ENCODE measurements around the gene CNTROB.
A peak's percentile ranks its signal among the peaks of the same experiment; 100 is the strongest.

Gene CNTROB, protein sequence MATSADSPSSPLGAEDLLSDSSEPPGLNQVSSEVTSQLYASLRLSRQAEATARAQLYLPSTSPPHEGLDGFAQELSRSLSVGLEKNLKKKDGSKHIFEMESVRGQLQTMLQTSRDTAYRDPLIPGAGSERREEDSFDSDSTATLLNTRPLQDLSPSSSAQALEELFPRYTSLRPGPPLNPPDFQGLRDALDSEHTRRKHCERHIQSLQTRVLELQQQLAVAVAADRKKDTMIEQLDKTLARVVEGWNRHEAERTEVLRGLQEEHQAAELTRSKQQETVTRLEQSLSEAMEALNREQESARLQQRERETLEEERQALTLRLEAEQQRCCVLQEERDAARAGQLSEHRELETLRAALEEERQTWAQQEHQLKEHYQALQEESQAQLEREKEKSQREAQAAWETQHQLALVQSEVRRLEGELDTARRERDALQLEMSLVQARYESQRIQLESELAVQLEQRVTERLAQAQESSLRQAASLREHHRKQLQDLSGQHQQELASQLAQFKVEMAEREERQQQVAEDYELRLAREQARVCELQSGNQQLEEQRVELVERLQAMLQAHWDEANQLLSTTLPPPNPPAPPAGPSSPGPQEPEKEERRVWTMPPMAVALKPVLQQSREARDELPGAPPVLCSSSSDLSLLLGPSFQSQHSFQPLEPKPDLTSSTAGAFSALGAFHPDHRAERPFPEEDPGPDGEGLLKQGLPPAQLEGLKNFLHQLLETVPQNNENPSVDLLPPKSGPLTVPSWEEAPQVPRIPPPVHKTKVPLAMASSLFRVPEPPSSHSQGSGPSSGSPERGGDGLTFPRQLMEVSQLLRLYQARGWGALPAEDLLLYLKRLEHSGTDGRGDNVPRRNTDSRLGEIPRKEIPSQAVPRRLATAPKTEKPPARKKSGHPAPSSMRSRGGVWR

DNA sequence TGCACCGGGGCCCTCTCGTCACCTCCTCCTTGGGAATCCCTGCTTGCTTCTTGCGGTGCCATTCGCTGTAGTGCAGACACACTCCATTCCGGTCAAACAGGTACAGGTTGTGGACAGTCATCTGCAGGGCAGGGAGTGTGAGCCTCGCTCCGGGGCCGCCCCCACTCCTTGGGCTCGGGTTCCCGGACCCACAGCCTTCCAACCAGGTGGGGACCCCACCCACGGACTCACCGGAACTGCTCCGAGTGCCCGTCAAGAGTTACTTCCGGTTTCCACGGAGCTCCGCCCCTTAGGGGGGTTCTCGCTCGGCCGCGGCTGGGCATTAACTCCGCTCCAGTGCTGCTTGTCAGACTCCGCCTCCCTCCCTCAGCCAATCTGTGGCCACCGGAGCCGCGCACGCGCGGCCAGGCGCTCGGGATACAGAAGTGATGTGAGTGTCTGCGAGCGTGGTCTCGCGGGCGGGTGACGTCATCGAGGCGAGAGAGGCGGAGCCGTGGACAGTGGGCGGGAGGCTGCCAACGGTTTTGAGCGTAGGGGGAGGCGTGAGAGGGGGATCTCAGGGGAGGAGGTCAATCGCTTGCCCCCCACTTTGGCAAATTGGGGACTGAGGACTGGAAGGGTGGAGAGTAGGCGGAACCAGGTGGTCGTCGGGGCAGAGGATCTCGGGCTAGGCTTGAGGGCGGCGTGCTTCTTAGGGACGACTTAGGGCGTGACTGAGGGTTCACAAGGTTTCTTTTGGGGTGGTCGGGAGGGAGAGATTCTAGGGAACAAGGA lies at the start of gene CNTROB, which contains the start of gene TRAPPC1:
TSS of gene CNTROB (plus strand) at position 498 of the 774 bp plus-strand sequence. CDS start 874 bp downstream, outside the sequence.
TSS of gene TRAPPC1 (minus strand) at position 238 of the 774 bp plus-strand sequence. CDS start at position 121, 117 bp downstream.
- DNase-seq (ENCODE audit: low read depth, low spot score) = peak; percentile 97

DNA sequence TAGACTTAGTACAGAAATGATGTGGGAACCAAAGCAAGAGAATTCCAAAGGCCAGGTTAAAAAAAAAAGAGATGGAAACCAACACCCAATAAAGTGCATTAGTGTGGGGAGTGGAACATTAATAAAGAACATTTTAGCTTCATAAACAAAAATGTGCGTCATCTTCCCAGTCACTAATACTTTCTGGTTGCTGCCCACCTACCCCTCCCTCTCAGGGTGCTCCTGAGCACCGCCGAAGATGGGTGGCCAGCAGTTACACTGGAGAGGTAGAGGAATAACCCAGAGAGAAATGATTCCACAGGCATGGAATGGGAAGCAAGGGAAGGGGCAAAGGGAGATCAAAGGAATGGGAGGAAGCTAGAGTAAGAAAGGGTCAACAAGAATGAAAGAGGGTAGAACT lies 49.4 kb upstream of the CNTROB start:
- no peak for DNase-seq (ENCODE audit: low read depth, low spot score)

DNA sequence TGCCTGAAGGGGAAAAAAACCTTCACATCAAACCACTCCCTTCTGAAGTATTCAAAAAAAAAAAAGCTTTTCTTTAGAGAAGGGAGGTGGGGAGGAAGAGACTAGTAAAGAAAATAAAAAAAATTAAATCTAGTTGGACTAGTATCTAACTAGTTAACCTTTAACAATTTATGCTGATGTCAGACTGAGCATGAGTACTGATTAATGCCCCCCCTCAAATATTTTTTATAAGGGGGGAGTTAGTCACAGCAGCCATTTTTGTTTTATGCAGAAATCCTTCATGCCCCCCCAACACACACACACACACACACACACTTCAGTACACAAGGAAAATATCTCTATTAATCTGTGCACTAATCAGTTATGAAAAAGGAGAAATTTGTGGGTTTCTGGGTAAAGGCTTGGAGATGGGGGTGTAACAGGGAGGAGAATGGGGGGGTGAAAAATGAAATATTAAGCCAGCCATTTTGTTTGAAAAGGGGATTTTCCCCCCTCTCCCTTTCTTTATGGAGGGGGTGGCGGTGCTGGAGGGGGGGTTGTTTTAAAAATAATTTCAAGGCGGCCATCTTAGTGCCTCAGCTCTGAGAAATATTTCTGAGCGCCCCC lies 48.1 kb upstream of the CNTROB start:
- no peak for DNase-seq (ENCODE audit: low read depth, low spot score)

DNA sequence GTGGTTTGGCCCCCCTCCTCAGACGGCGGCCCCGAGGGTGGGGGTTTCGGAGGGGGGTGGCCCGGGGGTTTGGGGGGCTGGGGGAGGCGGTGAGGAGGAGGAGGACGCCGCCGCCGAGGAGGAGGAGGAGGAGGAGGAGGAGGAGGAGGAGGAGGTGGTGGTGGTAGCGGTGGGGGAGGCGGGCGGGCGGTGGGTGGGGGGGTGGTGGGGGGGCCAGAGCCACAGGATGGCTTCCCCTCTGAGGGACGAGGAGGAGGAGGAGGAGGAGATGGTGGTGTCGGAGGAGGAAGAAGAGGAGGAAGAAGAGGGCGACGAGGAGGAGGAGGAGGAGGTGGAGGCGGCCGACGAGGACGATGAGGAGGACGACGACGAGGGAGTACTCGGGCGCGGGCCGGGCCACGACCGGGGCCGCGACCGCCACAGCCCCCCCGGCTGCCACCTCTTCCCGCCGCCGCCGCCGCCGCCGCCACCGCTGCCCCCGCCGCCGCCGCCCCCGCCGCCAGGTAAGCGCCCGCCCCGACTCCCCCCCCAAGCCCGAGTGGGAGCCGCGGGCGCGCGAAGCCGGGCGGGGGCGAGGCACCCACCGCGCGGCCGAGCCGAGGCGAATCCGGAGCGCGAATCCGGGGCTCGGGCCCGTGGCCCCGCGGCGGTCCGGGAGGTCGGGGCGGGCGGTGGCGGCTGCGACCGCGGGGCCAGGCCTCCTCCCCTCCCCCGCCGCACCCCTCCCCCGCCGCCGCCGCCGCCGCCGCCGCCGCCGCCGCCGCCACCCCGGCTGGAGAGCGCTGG lies 47.2 kb upstream of the CNTROB start:
- DNase-seq (ENCODE audit: low read depth, low spot score) = no peak

DNA sequence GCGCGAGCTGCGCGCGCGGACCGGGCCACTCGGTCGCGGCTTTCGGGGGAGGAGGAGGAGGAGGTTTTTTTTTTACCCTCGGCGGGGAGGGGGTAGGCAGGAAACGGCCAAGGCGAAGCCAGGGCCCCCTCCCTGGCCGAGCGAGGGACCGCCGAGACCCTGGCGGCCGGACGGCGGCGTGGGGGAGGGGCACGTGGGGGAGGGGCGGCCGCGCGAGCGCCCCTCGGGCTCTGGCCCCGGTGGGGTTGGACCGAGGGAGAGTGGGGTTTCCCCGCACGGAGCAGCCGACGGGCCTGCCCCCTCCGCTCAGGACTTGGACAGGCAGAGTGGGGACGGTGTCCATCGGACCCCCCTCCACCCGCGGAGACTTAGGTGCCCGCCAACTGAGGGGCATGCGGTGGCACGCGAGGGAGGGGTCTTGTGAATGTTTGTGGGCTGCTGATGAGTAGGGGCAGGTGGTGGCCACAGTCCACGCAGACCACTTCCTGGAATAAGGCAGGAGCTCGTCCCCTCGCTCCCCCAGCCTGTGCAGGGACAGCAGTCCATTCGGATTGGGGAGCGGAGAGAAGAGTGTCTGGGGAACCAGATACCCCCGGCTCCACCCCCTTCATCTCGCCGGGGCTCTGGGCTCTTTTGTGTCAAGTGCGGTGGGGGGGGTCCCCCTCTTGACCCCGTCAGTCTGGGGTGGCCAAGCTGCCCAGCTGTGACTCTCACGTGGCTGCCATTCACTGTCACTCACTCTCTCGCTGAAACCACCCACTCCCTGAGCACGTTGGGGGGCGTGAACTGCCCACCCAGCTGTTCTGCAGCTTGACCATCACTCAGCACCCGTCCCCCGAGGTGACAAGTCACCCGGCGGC lies 46.4 kb upstream of the CNTROB start:
- no peak for DNase-seq (ENCODE audit: low read depth, low spot score)

DNA sequence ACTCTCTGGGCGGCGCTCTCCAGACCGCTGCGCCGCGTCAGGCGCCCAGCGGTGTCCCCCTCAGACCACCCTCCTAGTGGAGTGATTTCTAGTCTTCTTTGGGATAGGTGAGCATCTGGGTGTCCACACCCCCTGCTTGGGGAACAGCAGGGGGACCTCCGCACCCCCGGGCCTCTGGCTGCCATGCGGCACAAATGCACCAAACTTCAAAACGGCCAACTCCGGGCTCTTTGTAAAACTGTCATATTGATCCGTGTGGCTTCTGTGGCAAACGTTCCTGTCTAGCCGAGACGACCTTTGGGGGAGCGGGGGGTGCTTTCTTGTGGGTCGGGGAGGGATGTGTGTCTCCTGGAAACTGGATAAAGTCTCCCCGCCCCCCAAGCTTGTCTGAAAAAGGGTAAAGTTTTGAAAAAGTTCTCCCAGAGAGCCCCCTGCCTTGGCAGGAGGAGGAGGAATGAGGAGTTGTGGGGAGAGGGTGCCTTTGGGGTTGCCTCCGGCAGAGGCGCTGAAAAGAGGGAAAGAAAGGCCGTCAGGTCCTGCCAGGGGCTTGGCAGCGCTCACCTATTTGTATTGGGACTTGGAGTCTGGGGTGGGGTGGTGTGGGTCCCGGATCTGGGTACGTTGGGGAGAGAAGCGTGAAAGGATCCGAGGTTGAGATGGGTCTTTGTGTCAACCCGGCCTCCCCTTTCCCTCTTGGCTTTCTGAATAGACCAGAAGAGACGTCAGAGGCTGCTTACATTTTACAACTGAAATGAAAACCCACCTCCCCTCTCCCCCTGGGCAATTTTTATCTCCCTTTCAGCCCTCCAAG lies 45.6 kb upstream of the CNTROB start:
- no peak for DNase-seq (ENCODE audit: low read depth, low spot score)

DNA sequence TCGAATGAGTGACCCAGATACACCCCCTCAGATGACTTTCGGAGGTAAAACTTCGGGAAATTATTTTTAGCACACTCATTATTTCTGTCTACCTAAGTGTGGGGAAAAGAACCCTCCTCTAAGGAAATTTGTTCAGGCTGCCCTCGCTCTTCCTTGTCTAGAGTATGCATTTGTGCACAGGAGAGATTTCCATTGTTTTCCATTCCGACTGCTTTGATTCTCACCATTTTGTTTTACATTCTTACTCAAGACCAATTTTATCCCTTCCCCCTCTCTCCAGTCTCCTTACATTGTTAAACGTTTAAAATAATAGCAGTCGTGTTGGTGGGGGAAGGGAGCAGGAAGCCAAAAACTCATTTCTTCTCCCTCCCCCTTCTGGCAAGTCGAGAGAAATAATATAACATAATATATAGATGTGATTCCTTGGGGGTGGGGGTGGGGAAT lies 44.9 kb upstream of the CNTROB start:
- no peak for DNase-seq (ENCODE audit: low read depth, low spot score)

DNA sequence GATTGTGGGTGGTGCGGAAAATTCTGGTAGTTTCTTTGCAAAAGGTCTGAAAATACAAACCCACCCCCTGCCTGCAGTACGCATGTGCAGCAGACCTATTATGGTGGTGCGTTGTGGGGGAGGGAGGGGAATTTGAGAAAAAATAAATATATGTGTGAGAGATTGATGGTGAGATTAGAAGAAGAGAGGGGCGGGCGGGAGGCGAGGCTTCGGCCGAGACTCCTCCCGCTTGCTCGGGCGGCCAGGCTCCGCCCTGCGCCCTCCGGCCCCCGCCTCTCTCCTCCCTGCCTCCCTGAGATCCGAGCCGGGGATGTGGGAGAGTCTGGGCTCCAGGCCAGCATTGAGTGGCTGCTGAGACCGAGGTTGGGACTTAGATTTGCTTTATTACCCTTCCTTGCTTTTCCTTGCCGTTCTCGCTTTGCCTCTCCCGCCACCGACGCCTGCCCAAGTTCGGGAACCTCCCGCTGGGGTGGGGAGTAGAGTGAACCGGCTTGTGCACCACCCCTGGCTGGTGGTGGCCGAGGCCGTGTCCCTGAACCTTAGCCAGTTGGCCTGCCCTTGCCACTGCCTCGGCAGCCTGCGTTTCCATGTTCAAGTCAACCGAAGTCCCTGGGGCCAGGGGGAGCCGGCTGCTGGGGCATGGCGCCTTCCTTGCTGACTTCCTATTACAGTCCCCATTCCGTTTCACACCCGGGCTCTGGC lies 44.4 kb upstream of the CNTROB start:
- peak; percentile 67 for DNase-seq (ENCODE audit: low read depth, low spot score)

DNA sequence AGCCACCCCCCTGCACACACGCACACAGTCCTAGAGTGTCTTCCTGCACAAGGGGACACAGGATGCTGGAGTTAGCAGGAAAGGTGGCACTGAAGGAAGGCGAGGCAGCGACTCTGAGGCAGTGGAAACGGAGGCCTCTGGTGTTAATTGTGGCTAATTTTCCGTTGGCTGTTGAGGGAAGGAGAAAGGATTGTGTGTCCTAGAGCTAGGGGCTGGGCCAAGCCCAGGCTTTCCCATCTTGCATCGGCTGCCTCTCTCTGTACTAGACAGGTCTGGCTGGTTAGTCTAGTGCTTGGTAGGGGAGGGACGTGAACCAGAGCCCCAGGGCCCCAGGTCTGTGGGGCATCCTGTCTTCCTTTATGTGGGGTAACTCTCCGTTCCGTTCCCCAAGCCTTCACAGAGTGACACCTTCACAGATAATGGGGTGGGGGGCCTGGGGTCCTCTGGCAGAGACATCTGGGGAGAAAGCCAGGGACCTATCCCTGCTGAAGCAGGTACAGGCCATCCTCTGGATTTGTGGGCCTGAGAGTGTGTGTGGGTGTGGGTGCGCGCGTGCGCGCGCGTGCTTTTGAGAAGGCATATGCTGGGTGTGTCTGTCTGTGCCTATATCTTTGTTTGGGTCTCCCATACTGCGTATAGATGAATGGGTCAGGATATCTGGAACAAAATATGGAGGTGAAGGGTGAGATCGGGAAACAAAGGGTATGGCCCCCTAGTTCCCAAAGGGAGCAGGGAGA lies 43.7 kb upstream of the CNTROB start, which contains the start of gene CHD3:
TSS of gene CHD3 (plus strand) at position 606 of the 737 bp plus-strand sequence. CDS start 212 bp downstream, outside the sequence.
- no peak for DNase-seq (ENCODE audit: low read depth, low spot score)

DNA sequence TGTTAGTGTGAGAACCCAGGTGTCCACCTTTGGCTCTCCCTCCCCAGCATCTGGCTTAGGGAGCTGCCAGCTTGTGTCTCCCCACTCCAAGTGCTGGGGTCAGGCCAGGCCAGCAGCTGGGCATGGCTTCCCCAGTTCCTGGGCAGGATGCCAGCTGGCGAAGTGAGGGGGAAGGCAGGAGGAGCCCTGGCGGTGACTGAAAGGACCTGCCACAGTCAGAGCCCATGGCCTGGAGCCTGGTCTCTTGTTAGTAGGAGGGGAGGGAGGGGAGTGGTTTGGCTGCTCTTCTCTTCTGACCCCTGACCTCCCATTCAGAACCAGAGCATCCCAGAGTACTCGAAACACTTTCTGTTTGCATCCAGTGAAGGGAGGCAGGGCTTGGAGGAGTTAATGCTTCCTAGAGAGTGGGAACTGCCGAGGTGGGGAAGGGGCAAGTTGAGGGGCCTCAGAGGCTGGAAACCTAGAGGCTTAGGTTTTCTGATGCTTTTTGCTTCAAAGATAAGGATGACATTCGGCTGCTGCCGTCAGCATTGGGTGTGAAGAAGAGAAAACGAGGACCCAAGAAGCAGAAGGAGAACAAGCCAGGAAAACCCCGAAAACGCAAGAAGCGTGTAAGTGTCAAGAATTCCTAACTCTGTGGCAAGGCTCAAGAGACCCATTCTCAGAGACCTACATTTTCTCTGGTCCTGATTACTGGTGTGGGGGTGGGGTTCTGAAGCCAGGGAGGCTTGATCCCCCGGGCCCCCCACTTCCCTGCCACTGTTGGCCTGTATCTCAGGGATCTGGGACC lies 42.6 kb upstream of the CNTROB start:
- DNase-seq (ENCODE audit: low read depth, low spot score) = no peak

DNA sequence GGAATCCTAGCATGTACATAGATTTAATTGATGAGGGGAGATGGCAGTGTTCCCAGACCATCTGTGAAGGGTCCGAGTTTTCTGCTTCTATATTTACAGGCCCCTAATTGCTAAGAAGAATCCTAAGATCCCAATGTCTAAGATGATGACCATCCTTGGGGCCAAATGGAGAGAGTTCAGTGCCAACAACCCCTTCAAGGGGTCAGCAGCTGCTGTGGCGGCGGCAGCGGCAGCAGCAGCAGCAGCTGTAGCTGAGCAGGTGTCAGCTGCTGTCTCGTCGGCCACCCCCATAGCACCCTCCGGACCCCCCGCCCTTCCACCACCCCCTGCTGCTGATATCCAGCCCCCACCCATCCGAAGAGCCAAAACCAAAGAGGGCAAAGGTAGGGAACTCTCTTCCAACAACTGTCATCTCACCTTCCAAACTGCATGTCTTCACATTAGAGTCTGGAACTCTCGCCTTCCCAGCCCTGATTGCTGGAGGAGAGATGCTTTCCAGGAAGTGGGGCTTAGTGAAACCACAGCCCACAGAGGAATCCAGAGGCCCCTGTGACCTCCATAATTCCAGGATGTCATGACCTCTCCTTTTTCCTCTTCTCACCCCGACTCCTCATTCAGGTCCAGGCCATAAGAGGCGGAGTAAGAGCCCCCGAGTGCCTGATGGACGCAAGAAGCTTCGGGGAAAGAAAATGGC lies 38.7 kb upstream of the CNTROB start:
- no peak for DNase-seq (ENCODE audit: low read depth, low spot score)

DNA sequence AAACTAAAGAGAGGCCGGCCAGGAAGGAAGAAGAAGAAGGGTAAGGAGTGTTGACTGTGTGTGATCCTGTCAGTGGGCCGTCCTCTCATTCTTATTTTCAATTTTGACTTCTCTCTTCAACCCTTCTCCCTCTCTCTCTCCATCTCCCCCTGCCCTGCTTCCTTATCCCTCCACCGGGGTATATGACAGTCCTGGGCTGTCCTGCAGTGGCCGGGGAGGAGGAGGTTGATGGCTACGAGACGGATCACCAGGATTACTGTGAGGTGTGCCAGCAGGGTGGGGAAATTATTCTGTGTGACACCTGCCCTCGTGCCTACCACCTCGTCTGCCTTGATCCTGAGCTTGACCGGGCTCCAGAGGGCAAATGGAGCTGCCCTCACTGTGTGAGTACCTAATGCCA lies 37.8 kb upstream of the CNTROB start:
- DNase-seq (ENCODE audit: low read depth, low spot score) = no peak

DNA sequence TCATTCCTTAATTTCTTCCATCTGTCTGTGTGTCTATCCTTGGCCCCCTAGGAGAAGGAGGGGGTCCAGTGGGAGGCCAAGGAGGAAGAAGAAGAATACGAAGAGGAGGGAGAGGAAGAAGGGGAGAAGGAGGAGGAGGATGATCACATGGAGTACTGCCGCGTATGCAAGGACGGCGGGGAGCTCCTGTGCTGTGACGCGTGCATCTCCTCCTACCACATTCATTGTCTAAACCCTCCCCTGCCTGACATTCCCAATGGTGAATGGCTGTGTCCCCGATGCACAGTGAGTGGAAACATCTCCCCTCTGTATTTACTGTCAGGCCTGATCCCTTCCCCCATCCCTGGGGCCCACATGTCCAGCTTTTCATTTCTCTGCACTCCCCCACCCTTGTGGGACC lies 37.1 kb upstream of the CNTROB start:
- no peak for DNase-seq (ENCODE audit: low read depth, low spot score)

DNA sequence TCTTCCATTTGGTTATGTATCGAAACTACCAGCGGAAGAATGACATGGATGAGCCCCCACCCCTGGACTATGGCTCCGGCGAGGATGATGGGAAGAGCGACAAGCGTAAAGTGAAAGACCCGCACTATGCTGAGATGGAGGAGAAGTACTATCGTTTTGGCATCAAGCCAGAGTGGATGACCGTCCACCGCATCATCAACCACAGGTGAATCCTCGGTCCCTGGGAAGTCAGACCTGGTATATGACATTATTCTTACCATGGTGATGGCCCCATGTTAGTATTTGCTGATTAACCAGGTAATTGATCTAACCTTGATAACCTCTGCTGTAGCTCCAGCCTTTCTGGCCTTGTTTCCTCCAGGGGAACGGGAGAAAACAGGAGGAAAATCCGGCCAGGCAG lies 34.9 kb upstream of the CNTROB start:
- no peak for DNase-seq (ENCODE audit: low read depth, low spot score)

DNA sequence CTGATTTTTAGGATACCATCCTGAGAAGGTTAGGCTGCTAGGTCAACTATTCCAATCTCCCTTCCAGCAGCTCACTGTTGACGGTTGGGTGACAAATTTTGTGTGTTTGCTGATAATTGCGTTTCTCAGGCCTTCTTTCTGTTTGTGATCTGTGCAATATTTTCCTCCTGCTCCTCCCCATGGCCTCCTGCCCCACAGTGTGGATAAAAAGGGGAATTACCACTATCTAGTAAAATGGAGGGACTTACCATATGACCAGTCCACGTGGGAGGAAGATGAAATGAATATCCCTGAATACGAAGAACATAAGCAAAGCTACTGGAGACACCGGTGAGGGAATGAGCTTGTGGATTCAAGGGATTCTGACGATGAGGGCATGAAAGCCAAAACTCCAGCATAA lies 34.2 kb upstream of the CNTROB start:
- DNase-seq (ENCODE audit: low read depth, low spot score) = no peak
